Globus pallidus (tissue), 1 donor: ENCODE measurements around the gene KIFC3.
"Not testable (repeated sequence)": the region's sequence is repeated elsewhere in the genome, so short reads cannot be mapped to it uniquely, and the experiment has no call there.

Source experiments
- DNase-seq: peaks from one replicate; pipeline ENCODE4 v3.0.0-alpha.2; 2015; ENCODE audit warnings: low spot score

Gene KIFC3

GRCh38 chr16:57803134-57803990 lies 1.1 kb upstream of the KIFC3 start:
- peak; percentile 94 for DNase-seq

GRCh38 chr16:57801809-57802340 lies 416 bp downstream of the KIFC3 start:
- DNase-seq: no peak

- no peak for DNase-seq
These were observed 1.0 kb downstream of the KIFC3 start for GRCh38 chr16:57801098-57801808.

GRCh38 chr16:57800200-57801097 lies 1.8 kb downstream of the KIFC3 start:
- no peak for DNase-seq

- DNase-seq: no peak
These were observed 2.6 kb downstream of the KIFC3 start for GRCh38 chr16:57799600-57800199.

GRCh38 chr16:57798953-57799599 lies 3.2 kb downstream of the KIFC3 start:
- DNase-seq: no peak

- no peak for DNase-seq
These were observed 4.0 kb downstream of the KIFC3 start for GRCh38 chr16:57798267-57798810.

- no peak for DNase-seq
These were observed 4.6 kb downstream of the KIFC3 start for GRCh38 chr16:57797526-57798266.

- no peak for DNase-seq
These were observed 5.1 kb downstream of the KIFC3 start for GRCh38 chr16:57797216-57797525.

- DNase-seq: not testable (repeated sequence)
These were observed 6.3 kb downstream of the KIFC3 start for GRCh38 chr16:57796014-57796413.

- no peak for DNase-seq
These were observed 6.8 kb downstream of the KIFC3 start for GRCh38 chr16:57795431-57795878.

GRCh38 chr16:57794849-57795430 lies 7.4 kb downstream of the KIFC3 start:
- DNase-seq: no peak

- no peak for DNase-seq
These were observed 10.3 kb downstream of the KIFC3 start for GRCh38 chr16:57791893-57792461.

- DNase-seq: no peak
These were observed 10.9 kb downstream of the KIFC3 start for GRCh38 chr16:57791195-57791892.

GRCh38 chr16:57788951-57789350 lies 13.3 kb downstream of the KIFC3 start:
- no peak for DNase-seq

- no peak for DNase-seq
These were observed 13.9 kb downstream of the KIFC3 start for GRCh38 chr16:57788252-57788841.

GRCh38 chr16:57787519-57787905 lies 14.8 kb downstream of the KIFC3 start:
- no peak for DNase-seq
